GM18507 (cell line): ENCODE results near the gene ACVRL1.
A peak's percentile ranks its signal among the peaks of the same experiment; 100 is the strongest.

Source experiments
- DNase-seq: peaks from one replicate; pipeline ENCODE4 v3.0.0; 2011; ENCODE audit warnings: low read depth; ENCODE audit not compliant: insufficient read length; ENCODE audit errors: extremely low spot score
- FAIRE-seq: peaks from 2 replicates; lab custom pipeline; 2011; peaks lifted over from hg19 to GRCh38; lab: Jason Lieb, UNC

ACVRL1 gene

GRCh38 chr12:51913071-51914033, 6.0 kb downstream of the ACVRL1 start:
- FAIRE-seq (no peak), DNase-seq (no peak)

- DNase-seq (no peak), FAIRE-seq (no peak)
Measured at GRCh38 chr12:51914034-51914923, 7.0 kb downstream of the ACVRL1 start.

- no peak for DNase-seq
- FAIRE-seq = no peak
Measured at GRCh38 chr12:51915003-51915625, 7.8 kb downstream of the ACVRL1 start.

GRCh38 chr12:51915951-51916350, 8.6 kb downstream of the ACVRL1 start:
- FAIRE-seq = no peak

GRCh38 chr12:51917041-51917590, 9.8 kb downstream of the ACVRL1 start:
- FAIRE-seq (no peak), DNase-seq (no peak)

More at GRCh38 chr12:51915951-51916350, 8.6 kb downstream of the ACVRL1 start:
- DNase-seq = no peak

- no peak for FAIRE-seq
- DNase-seq = no peak
Measured at GRCh38 chr12:51917746-51918453, 10.6 kb downstream of the ACVRL1 start.

- FAIRE-seq = no peak
Measured at GRCh38 chr12:51920046-51920445, 12.7 kb downstream of the ACVRL1 start.

GRCh38 chr12:51921017-51921725, 13.9 kb downstream of the ACVRL1 start:
- FAIRE-seq = no peak

More at GRCh38 chr12:51920046-51920445, 12.7 kb downstream of the ACVRL1 start:
- no peak for DNase-seq

GRCh38 chr12:51922146-51922545, 14.8 kb downstream of the ACVRL1 start:
- FAIRE-seq (no peak), DNase-seq (no peak)

More at GRCh38 chr12:51921017-51921725, 13.9 kb downstream of the ACVRL1 start:
- DNase-seq = no peak

- no peak for DNase-seq
- no peak for FAIRE-seq
Measured at GRCh38 chr12:51922762-51923505, 15.6 kb downstream of the ACVRL1 start.

- FAIRE-seq (no peak), DNase-seq (no peak)
Measured at GRCh38 chr12:51923506-51924365, 16.4 kb downstream of the ACVRL1 start.

- DNase-seq (no peak), FAIRE-seq (peak; percentile 45)
Measured at GRCh38 chr12:51924551-51925319, 17.4 kb downstream of the ACVRL1 start.

GRCh38 chr12:51925346-51926063, 18.2 kb downstream of the ACVRL1 start:
- FAIRE-seq (no peak), DNase-seq (no peak)

- no peak for DNase-seq
- no peak for FAIRE-seq
Measured at GRCh38 chr12:51926064-51926632, 18.8 kb downstream of the ACVRL1 start.

- FAIRE-seq (peak; percentile 67), DNase-seq (no peak)
Measured at GRCh38 chr12:51926718-51927117, 19.4 kb downstream of the ACVRL1 start.
